ENCODE measurements around the gene FA2H. TPM values are rescaled to one million over a fixed set of nuclear protein-coding genes. Genes with fewer than 3 reads are reported as not detected.

The FA2H gene
- total and polyA plus RNA-seq, 2 of the 13 experiments (the other 11 are each of a cell fraction or from before 2014, with no cell fraction given): 0.20 TPM; not detected in 1

GRCh38 chr16:74743668-74744299 is 30.8 kb downstream of the FA2H start (continued):
- TF ChIP-seq GMEB2 (CRISPR knock-in tag; IDR thresholded peaks at IDR 0.05; ENCODE audit: low read depth): no peak
- TF ChIP-seq HMGA1 (CRISPR knock-in tag; conservative IDR thresholded peaks at IDR 0.05): no peak
- no peak for TF ChIP-seq ZFP90 (CRISPR knock-in tag; IDR thresholded peaks at IDR 0.05; ENCODE audit: borderline replicate concordance)
- TF ChIP-seq TEF (CRISPR knock-in tag; IDR thresholded peaks at IDR 0.05): no peak
- no peak for TF ChIP-seq TMF1 (CRISPR knock-in tag; IDR thresholded peaks at IDR 0.05; ENCODE audit: low read depth)
- TF ChIP-seq ZNF768 (CRISPR knock-in tag; IDR thresholded peaks at IDR 0.05): 0 out of 2 replicates have a peak, but pooled peaks have one; percentile 17
- TF ChIP-seq ZNF773 (CRISPR knock-in tag; IDR thresholded peaks at IDR 0.05; ENCODE audit: borderline replicate concordance): no peak
- peak; percentile 48 for TF ChIP-seq MAX (IDR thresholded peaks at IDR 0.05)
- TF ChIP-seq ZNF580 (CRISPR knock-in tag; IDR thresholded peaks at IDR 0.05; ENCODE audit: borderline replicate concordance, low read depth): no peak
- no peak for TF ChIP-seq MYNN (CRISPR knock-in tag; IDR thresholded peaks at IDR 0.05; ENCODE audit: low read depth)
- TF ChIP-seq ATF6 (CRISPR knock-in tag; conservative IDR thresholded peaks at IDR 0.05): no peak
- TF ChIP-seq HDAC6 (IDR thresholded peaks at IDR 0.05; ENCODE audit: low read depth, low read length): no peak
- no peak for TF ChIP-seq ZNF780A (CRISPR knock-in tag; IDR thresholded peaks at IDR 0.05)
- TF ChIP-seq ZNF674 (CRISPR knock-in tag; IDR thresholded peaks at IDR 0.05; ENCODE audit: low read depth): no peak
- peak; percentile 56; the same call in 1 of the 2 replicates for TF ChIP-seq HNRNPL (IDR thresholded peaks at IDR 0.05; ENCODE audit: low read depth, low read length)
- TF ChIP-seq TEAD3 (CRISPR knock-in tag; optimal IDR thresholded peaks at IDR 0.05; ENCODE audit: borderline replicate concordance): peak; percentile 65
- no peak for TF ChIP-seq ZNF784 (CRISPR knock-in tag; IDR thresholded peaks at IDR 0.05; ENCODE audit: borderline replicate concordance)
- no peak for TF ChIP-seq IRF1 (CRISPR knock-in tag; IDR thresholded peaks at IDR 0.05; ENCODE audit: low read depth)
- TF ChIP-seq ZNF441 (CRISPR knock-in tag; IDR thresholded peaks at IDR 0.05; ENCODE audit: borderline replicate concordance): no peak
- TF ChIP-seq FOXP1 (IDR thresholded peaks at IDR 0.05): no peak
- no peak for TF ChIP-seq FOXP1 (CRISPR knock-in tag; IDR thresholded peaks at IDR 0.05)
- TF ChIP-seq MXD3 (CRISPR knock-in tag; IDR thresholded peaks at IDR 0.05): no peak
